ENCODE results near the gene SLC25A30. TPM values are rescaled to one million over a fixed set of nuclear protein-coding genes. Genes with fewer than 3 reads are reported as not detected.

Gene SLC25A30
- total and polyA plus RNA-seq, 2 of the 13 experiments (the other 11 are each of a cell fraction or from before 2014, with no cell fraction given): 19.6 to 22.5 TPM

GRCh38 chr13:45447050-45447661, 29.0 kb upstream of the SLC25A30 start (continued):
- no peak for TF ChIP-seq SRSF1 (optimal IDR thresholded peaks at IDR 0.05; ENCODE audit: low read depth, low read length)
- no peak for TF ChIP-seq ZFP90 (CRISPR knock-in tag; IDR thresholded peaks at IDR 0.05; ENCODE audit: borderline replicate concordance)
- no peak for TF ChIP-seq PAWR (CRISPR knock-in tag; IDR thresholded peaks at IDR 0.05; ENCODE audit: borderline replicate concordance)
- 0 out of 2 replicates have a peak, but pooled peaks have one; percentile 47 for TF ChIP-seq ZNF317 (CRISPR knock-in tag; IDR thresholded peaks at IDR 0.05)
- TF ChIP-seq SOX5 (CRISPR knock-in tag; IDR thresholded peaks at IDR 0.05; ENCODE audit: borderline replicate concordance): peak; percentile 93
- TF ChIP-seq E2F2 (CRISPR knock-in tag; IDR thresholded peaks at IDR 0.05; ENCODE audit: borderline replicate concordance): no peak
- no peak for TF ChIP-seq SIN3B (IDR thresholded peaks at IDR 0.05; ENCODE audit: low read length)
- TF ChIP-seq TFDP2 (CRISPR knock-in tag; IDR thresholded peaks at IDR 0.05): peak; percentile 31; the same call in 1 of the 2 replicates
- no peak for TF ChIP-seq RFXAP (CRISPR knock-in tag; IDR thresholded peaks at IDR 0.05; ENCODE audit: borderline replicate concordance)
- no peak for TF ChIP-seq MTERF4 (CRISPR knock-in tag; IDR thresholded peaks at IDR 0.05)
- TF ChIP-seq, protein P1, sequence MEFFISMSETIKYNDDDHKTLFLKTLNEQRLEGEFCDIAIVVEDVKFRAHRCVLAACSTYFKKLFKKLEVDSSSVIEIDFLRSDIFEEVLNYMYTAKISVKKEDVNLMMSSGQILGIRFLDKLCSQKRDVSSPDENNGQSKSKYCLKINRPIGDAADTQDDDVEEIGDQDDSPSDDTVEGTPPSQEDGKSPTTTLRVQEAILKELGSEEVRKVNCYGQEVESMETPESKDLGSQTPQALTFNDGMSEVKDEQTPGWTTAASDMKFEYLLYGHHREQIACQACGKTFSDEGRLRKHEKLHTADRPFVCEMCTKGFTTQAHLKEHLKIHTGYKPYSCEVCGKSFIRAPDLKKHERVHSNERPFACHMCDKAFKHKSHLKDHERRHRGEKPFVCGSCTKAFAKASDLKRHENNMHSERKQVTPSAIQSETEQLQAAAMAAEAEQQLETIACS (CRISPR knock-in tag; IDR thresholded peaks at IDR 0.05): no peak
- TF ChIP-seq SRSF9 (IDR thresholded peaks at IDR 0.05; ENCODE audit: borderline replicate concordance, insufficient read depth, low read depth, low read length, poor library complexity, severe bottlenecking): no peak
- TF ChIP-seq, protein P2, sequence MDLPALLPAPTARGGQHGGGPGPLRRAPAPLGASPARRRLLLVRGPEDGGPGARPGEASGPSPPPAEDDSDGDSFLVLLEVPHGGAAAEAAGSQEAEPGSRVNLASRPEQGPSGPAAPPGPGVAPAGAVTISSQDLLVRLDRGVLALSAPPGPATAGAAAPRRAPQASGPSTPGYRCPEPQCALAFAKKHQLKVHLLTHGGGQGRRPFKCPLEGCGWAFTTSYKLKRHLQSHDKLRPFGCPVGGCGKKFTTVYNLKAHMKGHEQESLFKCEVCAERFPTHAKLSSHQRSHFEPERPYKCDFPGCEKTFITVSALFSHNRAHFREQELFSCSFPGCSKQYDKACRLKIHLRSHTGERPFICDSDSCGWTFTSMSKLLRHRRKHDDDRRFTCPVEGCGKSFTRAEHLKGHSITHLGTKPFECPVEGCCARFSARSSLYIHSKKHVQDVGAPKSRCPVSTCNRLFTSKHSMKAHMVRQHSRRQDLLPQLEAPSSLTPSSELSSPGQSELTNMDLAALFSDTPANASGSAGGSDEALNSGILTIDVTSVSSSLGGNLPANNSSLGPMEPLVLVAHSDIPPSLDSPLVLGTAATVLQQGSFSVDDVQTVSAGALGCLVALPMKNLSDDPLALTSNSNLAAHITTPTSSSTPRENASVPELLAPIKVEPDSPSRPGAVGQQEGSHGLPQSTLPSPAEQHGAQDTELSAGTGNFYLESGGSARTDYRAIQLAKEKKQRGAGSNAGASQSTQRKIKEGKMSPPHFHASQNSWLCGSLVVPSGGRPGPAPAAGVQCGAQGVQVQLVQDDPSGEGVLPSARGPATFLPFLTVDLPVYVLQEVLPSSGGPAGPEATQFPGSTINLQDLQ (CRISPR knock-in tag; IDR thresholded peaks at IDR 0.05): no peak
- 0 out of 2 replicates have a peak, but pooled peaks have one; percentile 60 for TF ChIP-seq ZNF567 (CRISPR knock-in tag; IDR thresholded peaks at IDR 0.05; ENCODE audit: borderline replicate concordance)
- TF ChIP-seq ZNF746 (CRISPR knock-in tag; IDR thresholded peaks at IDR 0.05): 0 out of 2 replicates have a peak, but pooled peaks have one; percentile 44
- TF ChIP-seq RFX1 (IDR thresholded peaks at IDR 0.05): no peak
- TF ChIP-seq ZNF512B (CRISPR knock-in tag; IDR thresholded peaks at IDR 0.05; ENCODE audit: borderline replicate concordance): no peak
- TF ChIP-seq FOXA1 (IDR thresholded peaks at IDR 0.05): no peak
- peak; percentile 69 for TF ChIP-seq FOXA1 (CRISPR knock-in tag; IDR thresholded peaks at IDR 0.05)
- TF ChIP-seq ATRX (CRISPR knock-in tag; IDR thresholded peaks at IDR 0.05; ENCODE audit: borderline replicate concordance): no peak

All from HepG2 (cell line).